ENCODE measurements around the gene FRY.

The FRY gene

DNA sequence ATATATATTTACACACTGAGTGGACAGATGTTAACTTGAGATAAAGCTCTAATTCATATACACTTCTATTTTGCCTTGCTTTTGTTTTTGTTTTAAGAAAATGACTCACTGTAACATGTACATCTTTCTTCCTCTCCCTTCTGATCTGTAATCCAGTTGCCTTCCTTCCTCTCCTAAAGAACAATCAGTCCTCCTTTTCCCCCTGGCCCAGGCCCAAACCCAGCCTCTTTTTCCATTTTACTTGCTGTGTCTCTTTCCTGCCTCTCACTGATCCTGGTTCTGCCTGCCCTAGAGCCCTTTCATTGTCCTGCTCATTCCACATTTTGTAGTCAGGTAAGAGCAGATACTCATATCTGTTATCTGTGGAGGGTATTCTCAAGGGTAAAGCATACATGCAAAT, 232.8 kb downstream of the FRY start:
- TF ChIP-seq CTCF (IDR thresholded peaks at IDR 0.05; ENCODE audit: insufficient read depth, low read depth, low read length, missing control alignments), result no peak
- DNase-seq (ENCODE audit: low read depth), result no peak
- no peak overlapping the region for H3K4me3 ChIP-seq (ENCODE audit: low read depth, low read length)

DNA sequence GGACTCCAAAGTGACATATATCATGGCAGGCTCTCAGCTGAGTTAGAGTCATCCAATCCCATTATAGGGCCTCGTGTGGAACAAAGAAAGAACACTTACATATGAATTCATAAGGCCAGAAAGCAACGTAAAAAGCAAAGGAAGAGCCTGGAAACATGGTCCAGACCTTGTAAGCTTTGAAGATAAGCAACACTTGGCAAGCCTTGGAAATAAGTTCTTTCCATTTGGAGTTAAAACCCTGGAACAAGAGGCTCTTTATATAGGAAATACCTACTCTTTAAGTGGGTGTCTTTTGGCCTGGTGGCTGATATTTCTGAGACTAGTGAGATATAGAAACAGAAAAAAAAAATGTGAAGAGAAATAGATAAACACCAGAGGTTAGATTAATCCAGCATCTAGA, 234.2 kb downstream of the FRY start:
- TF ChIP-seq CTCF (IDR thresholded peaks at IDR 0.05; ENCODE audit: insufficient read depth, low read depth, low read length, missing control alignments), result no peak
- H3K4me3 ChIP-seq (ENCODE audit: low read depth, low read length), result no peak overlapping the region
- no peak for DNase-seq (ENCODE audit: low read depth)

DNA sequence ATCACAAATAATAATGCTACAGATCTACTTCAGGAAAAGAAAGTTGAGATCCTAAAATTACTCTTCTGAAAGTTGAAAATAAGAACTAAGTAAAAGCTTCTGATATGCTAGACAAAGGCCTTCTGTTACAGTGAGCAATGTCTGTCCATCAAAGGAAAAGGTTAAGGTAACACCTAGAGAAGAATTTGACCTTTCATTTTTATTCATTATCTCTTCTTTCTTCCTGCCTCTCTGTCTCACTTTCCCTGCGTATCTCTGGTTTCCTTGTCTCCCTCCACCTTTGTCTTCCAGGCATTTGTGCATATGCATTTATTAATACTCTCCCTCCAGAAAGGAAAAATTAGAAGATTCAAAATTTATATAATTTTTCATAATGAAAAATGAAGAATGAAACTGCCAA, 234.6 kb downstream of the FRY start:
- H3K4me3 ChIP-seq (ENCODE audit: low read depth, low read length), result no peak overlapping the region
- TF ChIP-seq CTCF (IDR thresholded peaks at IDR 0.05; ENCODE audit: insufficient read depth, low read depth, low read length, missing control alignments), result no peak
- no peak for DNase-seq (ENCODE audit: low read depth)

DNA sequence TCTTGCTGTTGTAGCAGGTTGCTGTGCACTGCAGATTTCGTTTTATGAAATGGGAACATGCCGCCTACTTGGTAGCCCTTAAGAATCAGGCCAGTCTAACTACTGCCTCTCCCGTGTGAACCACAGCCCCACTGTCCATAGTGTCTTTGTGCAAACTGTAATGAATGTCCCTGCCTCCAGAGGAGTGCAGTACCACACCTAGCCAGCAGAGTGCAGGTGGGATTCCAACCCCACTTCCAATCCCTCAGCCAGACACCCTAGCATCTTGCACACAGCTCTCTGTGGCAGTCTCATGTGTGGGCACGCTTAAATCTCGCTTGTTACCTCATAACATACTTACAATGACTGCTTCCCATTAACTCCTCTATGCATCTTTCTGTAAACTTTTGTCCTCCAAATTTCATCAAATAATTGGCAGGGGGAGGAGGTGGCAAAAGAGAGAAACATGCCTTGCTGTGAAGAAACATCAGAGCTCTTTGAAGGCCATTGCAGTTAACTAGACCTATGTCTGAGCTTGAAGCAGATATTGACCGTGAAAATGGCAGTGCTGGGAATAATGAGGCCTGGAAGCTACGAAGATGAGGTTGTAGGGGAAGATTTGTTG, 236.4 kb downstream of the FRY start:
- peak; percentile 59 for DNase-seq (ENCODE audit: low read depth)
- H3K4me3 ChIP-seq (ENCODE audit: low read depth, low read length), result no peak overlapping the region
- peak; percentile 84 for TF ChIP-seq CTCF (IDR thresholded peaks at IDR 0.05; ENCODE audit: insufficient read depth, low read depth, low read length, missing control alignments)

DNA sequence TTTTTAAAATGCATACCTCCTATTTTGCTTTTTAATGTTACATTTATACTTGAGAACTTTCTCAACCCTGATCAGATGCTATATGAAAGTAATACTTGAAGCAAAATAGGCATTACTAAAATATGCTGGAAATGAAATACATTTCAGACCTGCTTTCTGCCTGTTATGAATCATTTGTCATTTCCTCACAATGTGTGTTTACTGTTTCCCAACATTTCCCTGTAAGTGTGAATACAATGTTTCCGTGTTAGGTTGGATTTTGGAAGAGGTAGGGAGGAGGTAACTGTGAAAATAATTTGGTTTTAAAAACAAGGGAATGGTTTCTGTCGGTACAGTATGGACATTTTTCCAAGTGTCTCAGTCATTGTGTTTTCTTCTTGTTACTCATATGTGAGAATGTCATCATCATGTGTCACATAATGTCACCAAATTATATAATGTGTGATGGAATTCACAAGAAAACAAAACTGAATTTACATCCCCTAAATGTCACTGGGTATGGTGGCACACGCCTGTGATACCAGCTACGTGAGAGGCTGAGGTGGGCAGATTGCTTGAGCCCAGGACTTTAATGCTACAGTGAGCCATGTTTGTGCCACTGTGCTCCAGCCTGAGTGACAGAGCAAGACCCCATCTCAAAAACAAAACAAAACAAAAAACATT, 240.6 kb downstream of the FRY start:
- H3K4me3 ChIP-seq (ENCODE audit: low read depth, low read length), result no peak overlapping the region
- no peak for TF ChIP-seq CTCF (IDR thresholded peaks at IDR 0.05; ENCODE audit: insufficient read depth, low read depth, low read length, missing control alignments)
- DNase-seq (ENCODE audit: low read depth), result no peak

GRCh38 chr13:32277839-32278238, 246.3 kb downstream of the FRY start:
- H3K4me3 ChIP-seq (ENCODE audit: low read depth, low read length), result no peak overlapping the region
- no peak for DNase-seq (ENCODE audit: low read depth)
- TF ChIP-seq CTCF (IDR thresholded peaks at IDR 0.05; ENCODE audit: insufficient read depth, low read depth, low read length, missing control alignments), result no peak

DNA sequence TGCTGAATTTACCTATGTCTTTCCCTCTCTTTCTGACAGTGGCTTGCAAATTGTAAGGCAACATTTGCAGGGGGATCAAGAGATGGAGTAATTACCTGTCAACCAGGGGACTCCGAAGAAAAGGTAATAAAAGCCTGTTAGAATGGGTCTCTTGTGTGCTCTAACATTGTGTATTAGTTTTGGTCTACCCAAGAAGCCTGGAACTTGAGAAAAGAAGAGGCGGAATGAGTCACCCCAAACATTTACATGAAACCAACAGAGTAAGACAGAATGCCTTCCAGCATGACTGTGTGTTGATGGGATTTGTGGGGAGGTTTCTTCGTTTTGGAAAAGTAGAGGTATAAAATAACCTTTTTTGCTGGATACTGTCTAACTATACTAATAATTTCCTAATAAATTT, 246.9 kb downstream of the FRY start:
- TF ChIP-seq CTCF (IDR thresholded peaks at IDR 0.05; ENCODE audit: insufficient read depth, low read depth, low read length, missing control alignments), result no peak
- DNase-seq (ENCODE audit: low read depth), result peak; percentile 6
- no peak overlapping the region for H3K4me3 ChIP-seq (ENCODE audit: low read depth, low read length)
